ENCODE measurements around the gene SUPT7L. TPM values are rescaled to one million over a fixed set of nuclear protein-coding genes. Genes with fewer than 3 reads are reported as not detected.

Gene SUPT7L
- polyA plus RNA-seq (2012; ENCODE audit: insufficient read depth, insufficient read length), result 37.2 TPM

- H3K4me3 ChIP-seq (ENCODE audit: low read length), result peak within 1 kb of the TSS; percentile 95
- DNase-seq (ENCODE audit: low read depth, low spot score), result peak; percentile 86
Observed at GRCh38 chr2:27663285-27664153, at the start of gene SUPT7L, which contains the start of gene SLC4A1AP. SUPT7L (minus strand) TSS chr2:27663614; CDS start chr2:27662192, 1,422 bp downstream. SLC4A1AP (plus strand) TSS chr2:27663889; CDS start chr2:27663915, 26 bp downstream.

GRCh38 chr2:27713201-27713600, 49.8 kb upstream of the SUPT7L start:
- no peak overlapping the region for H3K4me3 ChIP-seq (ENCODE audit: low read length)
- DNase-seq (ENCODE audit: low read depth, low spot score), result no peak

- DNase-seq (ENCODE audit: low read depth, low spot score), result no peak
- no peak overlapping the region for H3K4me3 ChIP-seq (ENCODE audit: low read length)
Observed at GRCh38 chr2:27712522-27712921, 49.1 kb upstream of the SUPT7L start.

- no peak overlapping the region for H3K4me3 ChIP-seq (ENCODE audit: low read length)
Observed at GRCh38 chr2:27711804-27712203, 48.4 kb upstream of the SUPT7L start.

DNA sequence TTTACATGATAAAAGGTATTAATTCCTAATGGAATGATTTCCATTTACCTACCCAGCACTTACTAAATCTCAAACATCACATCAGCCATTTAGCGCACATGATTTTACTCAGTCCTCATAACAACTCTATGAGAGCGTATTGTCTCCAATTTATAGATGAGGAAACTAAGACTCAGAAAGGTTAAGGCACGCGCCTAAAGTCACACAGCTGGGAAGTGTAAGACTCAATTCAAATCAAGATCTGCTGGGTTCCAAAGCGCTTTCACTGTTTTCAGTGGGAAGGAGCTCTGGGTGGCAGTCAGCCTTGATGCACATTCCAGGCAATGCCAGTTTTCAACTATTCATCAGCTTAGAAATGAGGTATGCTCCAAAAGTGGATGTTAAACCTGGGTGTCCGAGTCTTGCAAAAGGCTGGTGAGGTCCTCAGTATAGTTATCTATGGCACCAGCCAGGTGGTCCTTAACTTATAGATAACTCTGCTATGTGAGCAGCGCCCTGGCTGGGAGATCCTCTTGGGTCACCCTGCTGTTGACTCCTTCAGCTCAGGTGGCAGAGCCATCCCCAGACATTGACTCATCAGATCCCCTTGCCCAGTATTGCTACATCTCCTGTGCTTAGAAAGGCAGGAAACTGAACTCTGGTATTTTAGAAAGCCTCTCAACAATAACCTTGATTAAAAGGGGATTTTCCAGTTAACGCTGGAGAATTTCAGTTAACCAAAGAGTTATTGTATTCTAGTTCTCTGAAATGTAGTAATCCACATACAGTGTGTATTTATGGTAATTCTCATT, 47.4 kb upstream of the SUPT7L start:
- no peak for DNase-seq (ENCODE audit: low read depth, low spot score)
- H3K4me3 ChIP-seq (ENCODE audit: low read length), result no peak overlapping the region

More at GRCh38 chr2:27711804-27712203, 48.4 kb upstream of the SUPT7L start:
- DNase-seq (ENCODE audit: low read depth, low spot score), result no peak

GRCh38 chr2:27709960-27710575, 46.7 kb upstream of the SUPT7L start:
- no peak overlapping the region for H3K4me3 ChIP-seq (ENCODE audit: low read length)
- DNase-seq (ENCODE audit: low read depth, low spot score), result no peak

DNA sequence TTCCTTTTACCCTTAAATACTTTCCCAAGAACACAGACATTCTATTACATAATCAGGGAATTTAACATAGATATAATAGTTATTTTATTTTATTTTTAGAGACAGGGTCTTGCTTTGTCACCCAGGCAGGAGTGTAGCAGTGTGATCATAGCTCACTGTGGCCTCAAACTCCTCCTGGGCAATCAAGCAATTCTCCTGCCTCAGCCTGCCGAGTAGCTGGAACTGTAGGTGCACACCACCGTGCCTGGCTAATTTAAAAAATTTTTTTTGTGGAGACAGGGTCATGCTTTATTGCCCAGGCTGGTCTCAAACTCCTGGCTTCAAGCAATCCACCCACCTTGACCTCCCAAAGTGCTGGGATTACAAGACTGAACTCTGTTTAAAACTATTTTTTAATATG, 45.9 kb upstream of the SUPT7L start:
- no peak overlapping the region for H3K4me3 ChIP-seq (ENCODE audit: low read length)
- DNase-seq (ENCODE audit: low read depth, low spot score), result no peak

GRCh38 chr2:27708666-27709065, 45.3 kb upstream of the SUPT7L start:
- H3K4me3 ChIP-seq (ENCODE audit: low read length), result no peak overlapping the region
- no peak for DNase-seq (ENCODE audit: low read depth, low spot score)

DNA sequence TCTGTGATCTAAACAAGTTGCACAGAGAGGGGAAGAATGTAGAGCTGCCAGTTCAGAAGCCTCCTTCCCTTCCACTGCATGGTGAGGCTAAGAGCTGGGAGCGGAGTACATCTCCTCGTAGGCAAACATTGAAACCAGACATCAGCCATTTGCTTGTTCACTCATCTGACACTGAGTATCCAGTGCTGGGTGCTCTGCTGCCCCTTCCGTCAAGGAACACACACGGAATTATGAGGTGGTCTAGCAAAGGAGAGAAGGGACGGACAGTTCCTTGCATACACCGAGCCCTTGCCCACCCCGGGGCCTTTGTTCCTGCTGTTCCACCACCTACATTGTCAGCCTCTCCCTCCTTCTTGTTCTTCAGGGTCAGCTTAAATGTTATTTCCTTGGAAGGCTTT, 44.8 kb upstream of the SUPT7L start:
- no peak overlapping the region for H3K4me3 ChIP-seq (ENCODE audit: low read length)
- no peak for DNase-seq (ENCODE audit: low read depth, low spot score)

DNA sequence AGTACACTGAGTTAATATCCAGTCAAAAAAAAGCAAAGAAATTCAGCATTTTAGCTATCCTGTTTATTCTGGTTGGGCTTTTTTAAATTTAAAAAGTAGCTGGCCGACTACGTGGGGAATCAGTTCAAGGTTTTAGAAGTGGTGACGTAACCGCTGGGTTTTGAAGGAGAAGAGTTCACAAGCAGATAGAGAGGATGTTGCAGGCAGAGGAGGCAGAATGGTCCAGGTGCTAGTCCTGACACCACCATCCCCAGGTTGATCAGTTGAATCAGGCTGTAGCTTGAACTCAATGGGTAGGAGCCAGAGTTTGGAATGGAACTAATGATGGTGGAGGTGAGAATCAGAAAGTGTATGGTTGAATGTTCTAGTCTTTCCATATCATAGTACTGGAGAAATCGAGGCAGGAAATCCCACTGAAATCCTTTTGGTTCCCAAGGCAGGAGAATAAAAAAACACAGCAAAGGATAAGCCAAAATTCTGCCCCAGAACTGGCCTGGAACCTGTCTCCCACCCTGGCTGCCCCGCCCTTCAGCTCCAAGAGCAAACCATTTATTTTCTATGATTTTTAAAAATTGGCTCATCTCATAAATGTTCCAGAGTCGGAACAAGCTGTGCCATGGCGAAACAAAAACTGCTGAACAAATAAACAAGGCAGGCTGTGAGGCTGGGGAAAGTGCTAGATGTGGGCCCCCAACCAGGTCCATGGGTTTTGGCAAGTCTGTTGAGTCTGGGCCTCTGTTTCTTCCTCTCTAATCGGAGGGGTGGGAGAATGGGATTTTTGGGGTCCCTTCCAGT, 44.2 kb upstream of the SUPT7L start:
- no peak for DNase-seq (ENCODE audit: low read depth, low spot score)
- no peak overlapping the region for H3K4me3 ChIP-seq (ENCODE audit: low read length)

- no peak overlapping the region for H3K4me3 ChIP-seq (ENCODE audit: low read length)
- DNase-seq (ENCODE audit: low read depth, low spot score), result no peak
Observed at GRCh38 chr2:27705851-27706622, 42.6 kb upstream of the SUPT7L start.

DNA sequence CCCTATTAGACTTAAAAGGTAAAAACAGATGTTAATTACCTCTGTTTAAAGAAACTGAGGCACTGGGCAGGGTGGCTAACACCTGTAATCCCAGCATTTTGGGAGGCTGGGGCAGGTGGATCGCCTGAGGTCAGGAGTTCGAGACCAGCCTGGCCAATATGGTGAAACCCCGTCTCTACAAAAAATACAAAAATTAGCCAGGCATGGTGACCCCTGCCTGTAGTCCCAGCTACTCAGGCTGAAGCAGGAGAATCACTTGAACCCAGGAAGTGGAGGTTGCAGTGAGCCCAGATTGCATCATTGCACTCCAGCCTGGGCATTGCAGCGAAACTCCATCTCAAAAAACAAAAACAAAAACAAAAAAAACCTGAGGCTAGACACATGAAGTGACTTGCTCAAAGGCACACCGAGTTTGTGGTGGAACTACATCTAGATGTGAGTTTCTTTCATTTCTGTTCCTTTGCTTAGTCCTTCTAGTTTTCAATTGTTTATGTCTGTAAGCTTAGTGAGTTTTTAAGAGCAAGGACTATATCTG, 41.0 kb upstream of the SUPT7L start:
- no peak for DNase-seq (ENCODE audit: low read depth, low spot score)
- no peak overlapping the region for H3K4me3 ChIP-seq (ENCODE audit: low read length)

DNA sequence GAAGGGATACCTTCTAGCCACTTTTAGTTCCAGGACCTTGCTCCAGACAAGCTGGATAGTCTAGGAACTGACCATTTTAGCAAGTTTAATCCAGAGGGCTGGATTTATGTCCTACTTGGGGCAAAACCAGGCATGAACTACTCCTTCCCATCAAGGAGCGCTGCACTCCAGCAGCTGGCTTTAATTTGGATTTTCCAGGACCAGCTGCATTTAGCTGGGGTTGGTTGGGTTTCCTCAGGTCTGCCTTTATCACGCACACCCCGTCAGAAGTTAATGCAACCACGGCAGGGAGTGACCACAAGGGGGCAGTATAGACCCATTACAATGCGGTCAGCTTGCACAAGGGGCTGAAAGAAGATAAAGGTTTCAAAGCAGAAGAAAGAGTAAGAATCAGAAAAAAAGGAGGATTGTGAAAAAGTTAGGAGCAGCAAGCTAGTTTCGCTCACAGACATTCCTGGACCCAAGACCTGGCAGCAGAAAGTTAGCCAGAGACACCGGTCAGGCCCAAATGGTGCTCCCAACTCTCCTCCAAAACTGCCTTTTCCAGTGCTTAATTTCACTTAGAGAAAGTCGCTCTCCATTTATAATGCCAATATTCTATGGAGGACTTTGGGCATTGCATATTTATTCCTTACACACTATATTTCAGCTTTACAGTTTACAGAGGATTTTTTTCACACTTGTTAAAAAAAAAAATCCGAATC, 40.4 kb upstream of the SUPT7L start:
- H3K4me3 ChIP-seq (ENCODE audit: low read length), result no peak overlapping the region
- DNase-seq (ENCODE audit: low read depth, low spot score), result peak; percentile 77

DNA sequence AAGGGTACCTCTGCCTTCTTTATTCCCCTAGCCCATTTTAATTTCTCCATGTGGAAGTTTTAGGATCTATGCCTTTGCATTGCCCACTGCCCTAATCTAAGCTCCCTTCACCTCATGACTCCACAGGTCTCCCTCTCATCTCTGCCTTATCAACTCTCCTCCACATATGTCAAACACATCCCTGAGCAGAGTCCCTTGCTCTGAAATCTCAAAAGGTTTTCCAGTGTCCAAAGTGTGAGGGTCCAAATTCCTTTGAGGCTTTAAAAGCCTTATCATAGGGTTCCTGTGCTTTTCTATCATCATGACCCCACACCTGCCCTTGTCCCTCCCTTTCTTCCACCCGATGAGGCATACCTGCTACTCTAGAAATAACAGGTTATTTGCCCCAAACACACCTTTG, 38.9 kb upstream of the SUPT7L start:
- H3K4me3 ChIP-seq (ENCODE audit: low read length), result no peak overlapping the region
- no peak for DNase-seq (ENCODE audit: low read depth, low spot score)

- H3K4me3 ChIP-seq (ENCODE audit: low read length), result no peak overlapping the region
- DNase-seq (ENCODE audit: low read depth, low spot score), result no peak
Observed at GRCh38 chr2:27701676-27702075, 38.3 kb upstream of the SUPT7L start.

GRCh38 chr2:27697660-27698059, 34.2 kb upstream of the SUPT7L start:
- no peak for DNase-seq (ENCODE audit: low read depth, low spot score)
- H3K4me3 ChIP-seq (ENCODE audit: low read length), result no peak overlapping the region

GRCh38 chr2:27690052-27690451, 26.6 kb upstream of the SUPT7L start:
- H3K4me3 ChIP-seq (ENCODE audit: low read length), result no peak overlapping the region
- no peak for DNase-seq (ENCODE audit: low read depth, low spot score)

Measured in Jurkat, Clone E6-1 (cell line).